GM10266 (cell line): ENCODE results near the gene PPOX.

Experiments used
- DNase-seq: peaks from one replicate; pipeline ENCODE4 v3.0.0; 2012; ENCODE audit errors: extremely low spot score
- TF ChIP-seq, protein P1 (sequence below): IDR thresholded peaks from 2 replicates; pipeline ENCODE4 v1.5.1; 2012; ENCODE audit warnings: mild to moderate bottlenecking, low read depth; ENCODE audit not compliant: control insufficient read depth, insufficient read depth; ENCODE audit errors: missing control alignments

PPOX gene

DNA sequence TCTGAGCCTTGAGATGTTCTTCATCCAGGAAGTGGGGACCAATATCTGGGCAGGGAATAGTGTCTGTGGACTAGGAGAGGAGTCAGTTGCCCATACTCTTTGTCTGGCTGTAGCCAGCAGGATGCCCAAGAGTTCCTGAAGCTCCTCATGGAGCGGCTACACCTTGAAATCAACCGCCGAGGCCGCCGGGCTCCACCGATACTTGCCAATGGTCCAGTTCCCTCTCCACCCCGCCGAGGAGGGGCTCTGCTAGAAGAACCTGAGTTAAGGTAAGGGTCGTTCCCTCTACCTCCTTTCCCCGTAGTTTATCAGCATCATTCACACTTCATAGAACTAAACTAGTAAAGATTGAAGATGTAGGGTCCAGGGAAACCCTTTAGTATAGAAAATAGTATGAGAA, 3.4 kb upstream of the PPOX start:
- TF ChIP-seq, protein P1, sequence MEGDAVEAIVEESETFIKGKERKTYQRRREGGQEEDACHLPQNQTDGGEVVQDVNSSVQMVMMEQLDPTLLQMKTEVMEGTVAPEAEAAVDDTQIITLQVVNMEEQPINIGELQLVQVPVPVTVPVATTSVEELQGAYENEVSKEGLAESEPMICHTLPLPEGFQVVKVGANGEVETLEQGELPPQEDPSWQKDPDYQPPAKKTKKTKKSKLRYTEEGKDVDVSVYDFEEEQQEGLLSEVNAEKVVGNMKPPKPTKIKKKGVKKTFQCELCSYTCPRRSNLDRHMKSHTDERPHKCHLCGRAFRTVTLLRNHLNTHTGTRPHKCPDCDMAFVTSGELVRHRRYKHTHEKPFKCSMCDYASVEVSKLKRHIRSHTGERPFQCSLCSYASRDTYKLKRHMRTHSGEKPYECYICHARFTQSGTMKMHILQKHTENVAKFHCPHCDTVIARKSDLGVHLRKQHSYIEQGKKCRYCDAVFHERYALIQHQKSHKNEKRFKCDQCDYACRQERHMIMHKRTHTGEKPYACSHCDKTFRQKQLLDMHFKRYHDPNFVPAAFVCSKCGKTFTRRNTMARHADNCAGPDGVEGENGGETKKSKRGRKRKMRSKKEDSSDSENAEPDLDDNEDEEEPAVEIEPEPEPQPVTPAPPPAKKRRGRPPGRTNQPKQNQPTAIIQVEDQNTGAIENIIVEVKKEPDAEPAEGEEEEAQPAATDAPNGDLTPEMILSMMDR, result no peak
- DNase-seq, result no peak

DNA sequence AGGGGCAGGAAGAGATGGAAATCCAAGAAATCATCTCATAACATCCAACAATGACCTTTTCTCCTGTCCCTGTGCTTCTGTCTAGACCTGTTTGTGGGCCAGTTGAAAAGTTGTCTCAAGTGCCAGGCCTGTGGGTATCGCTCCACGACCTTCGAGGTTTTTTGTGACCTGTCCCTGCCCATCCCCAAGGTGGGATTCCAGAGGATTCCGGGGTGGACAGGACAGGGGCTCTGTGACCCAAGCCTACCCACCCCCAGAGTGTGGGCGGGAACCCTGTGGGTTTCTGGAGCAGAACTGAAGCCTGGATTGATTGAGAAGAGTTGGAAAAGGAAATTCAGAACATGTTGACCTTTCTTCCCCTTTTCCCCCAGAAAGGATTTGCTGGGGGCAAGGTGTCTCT, 2.4 kb upstream of the PPOX start:
- TF ChIP-seq, protein P1, result no peak
- no peak for DNase-seq

DNA sequence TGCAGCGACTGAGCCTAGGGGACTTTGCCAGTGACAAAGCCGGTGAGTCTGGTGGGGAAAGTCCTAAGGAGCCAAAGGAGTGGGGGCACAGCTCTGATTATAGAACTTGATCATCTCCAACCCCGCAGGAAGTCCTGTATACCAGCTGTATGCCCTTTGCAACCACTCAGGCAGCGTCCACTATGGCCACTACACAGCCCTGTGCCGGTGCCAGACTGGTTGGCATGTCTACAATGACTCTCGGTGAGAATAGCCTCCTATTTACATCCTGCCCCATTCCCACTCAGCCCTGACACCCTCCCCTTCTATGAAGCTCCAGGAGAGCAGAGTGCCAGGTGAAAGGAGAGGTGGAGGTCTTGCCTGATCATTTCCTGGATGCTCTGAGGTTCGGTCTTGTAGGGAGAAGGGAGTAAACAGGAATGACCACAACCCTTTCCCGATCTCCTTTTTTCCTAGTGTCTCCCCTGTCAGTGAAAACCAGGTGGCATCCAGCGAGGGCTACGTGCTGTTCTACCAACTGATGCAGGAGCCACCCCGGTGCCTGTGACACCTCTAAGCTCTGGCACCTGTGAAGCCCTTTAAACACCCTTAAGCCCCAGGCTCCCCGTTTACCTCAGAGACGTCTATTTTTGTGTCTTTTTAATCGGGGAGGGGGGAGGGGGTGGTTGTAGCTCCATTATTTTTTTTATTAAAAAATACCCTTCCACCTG, 1.2 kb upstream of the PPOX start:
- no peak for DNase-seq
- TF ChIP-seq, protein P1, result no peak

DNA sequence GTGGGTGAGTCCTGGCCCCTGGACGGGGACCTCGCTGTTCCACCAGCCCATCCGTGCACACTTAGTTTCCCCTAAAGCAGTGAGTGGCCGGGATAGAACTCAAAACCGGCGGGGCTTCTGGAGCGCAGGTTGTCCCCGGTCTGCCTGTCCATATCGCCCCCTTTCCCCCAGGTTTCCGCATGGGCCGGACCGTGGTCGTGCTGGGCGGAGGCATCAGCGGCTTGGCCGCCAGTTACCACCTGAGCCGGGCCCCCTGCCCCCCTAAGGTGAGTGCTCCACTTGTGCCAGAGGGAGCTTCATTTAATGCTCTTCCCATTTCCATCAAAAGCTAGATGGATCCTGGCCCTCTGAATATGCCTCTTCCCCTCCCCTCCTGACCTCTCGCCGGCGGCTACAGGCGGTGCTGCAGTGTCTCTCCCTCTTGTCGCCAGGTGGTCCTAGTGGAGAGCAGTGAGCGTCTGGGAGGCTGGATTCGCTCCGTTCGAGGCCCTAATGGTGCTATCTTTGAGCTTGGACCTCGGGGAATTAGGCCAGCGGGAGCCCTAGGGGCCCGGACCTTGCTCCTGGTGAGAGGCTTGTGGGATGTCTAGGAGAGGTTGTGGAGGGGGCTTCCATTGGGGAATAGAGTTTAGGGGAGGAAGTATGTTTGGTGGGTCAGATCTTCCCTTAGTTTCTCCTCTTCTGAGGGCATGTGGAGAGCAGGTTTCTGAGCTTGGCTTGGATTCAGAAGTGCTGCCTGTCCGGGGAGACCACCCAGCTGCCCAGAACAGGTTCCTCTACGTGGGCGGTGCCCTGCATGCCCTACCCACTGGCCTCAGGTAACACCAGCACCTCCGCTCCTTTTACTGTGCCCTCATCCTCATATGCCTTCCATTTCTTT, 683 bp downstream of the PPOX start:
- TF ChIP-seq, protein P1, result no peak
- no peak for DNase-seq

DNA sequence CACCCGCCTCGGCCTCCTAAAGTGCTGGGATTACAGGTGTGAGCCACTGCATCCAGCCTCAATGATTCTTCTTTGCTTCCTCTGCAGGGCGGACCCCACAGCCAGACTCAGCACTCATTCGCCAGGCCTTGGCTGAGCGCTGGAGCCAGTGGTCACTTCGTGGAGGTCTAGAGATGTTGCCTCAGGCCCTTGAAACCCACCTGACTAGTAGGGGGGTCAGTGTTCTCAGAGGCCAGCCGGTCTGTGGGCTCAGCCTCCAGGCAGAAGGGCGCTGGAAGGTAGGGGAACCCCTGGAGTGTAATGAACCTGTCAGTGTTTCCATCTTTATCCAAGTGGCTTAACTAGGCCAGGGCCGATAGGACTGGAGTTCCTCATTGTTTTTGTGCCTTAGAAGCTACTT, 2.7 kb downstream of the PPOX start:
- TF ChIP-seq, protein P1, result no peak
- DNase-seq, result no peak

DNA sequence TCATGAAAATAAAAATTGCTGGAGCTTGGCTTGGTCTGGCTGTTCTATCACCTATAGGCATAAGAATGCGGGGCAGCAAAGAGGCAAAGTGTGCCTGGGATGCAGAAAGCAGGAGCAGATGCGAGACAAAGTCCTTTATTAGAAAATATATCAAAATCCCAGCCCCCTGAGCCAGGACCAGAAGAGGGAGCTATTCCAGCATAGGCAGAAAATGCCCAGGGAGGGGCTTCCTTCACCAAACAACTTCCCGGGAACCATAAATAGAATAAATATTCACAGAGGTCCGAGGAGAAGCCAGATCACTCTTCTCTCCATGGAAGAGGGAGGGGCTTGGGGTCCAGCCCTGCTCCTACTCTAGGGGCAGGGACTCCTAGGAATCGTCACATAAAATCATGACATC, 5.0 kb downstream of the PPOX start:
- TF ChIP-seq, protein P1, result no peak
- DNase-seq, result no peak

DNA sequence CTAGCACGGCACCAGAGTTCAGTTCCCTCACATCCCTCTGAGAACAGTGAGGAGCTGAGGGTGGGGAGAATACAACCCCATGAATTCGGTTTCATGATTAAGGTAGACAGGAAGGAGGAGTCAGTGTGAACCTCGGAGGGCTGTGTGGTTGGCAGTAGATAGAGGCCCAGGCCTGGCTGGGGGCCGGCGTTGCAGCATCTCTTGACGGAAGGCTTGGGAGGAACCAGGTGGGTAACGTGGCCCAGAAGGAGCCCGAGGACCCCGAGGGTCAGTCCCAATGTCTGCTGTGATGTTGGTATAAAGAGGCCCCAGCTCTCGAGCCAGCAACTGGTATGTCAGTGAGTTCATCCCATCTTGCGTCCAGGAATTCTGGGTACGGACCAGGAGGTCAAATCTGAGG, 5.5 kb downstream of the PPOX start:
- TF ChIP-seq, protein P1, result no peak
- DNase-seq, result no peak
